HUES64 (cell line): ENCODE results near the gene TFAM. TPM values are rescaled to one million over a fixed set of nuclear protein-coding genes. Genes with fewer than 3 reads are reported as not detected.

Experiments used
- H3K27ac ChIP-seq: 2 replicates; pipeline ENCODE4 v1.7.0; 2013; ENCODE audit warnings: low read depth, low read length, inconsistent platforms
- H3K27me3 ChIP-seq: 2 replicates; pipeline ENCODE4 v1.6.1; 2013; ENCODE audit warnings: mild to moderate bottlenecking, low read length; ENCODE audit not compliant: insufficient read depth
- H3K36me3 ChIP-seq: 2 replicates; pipeline ENCODE4 v1.6.1; 2013; ENCODE audit warnings: mild to moderate bottlenecking, low read length; ENCODE audit not compliant: insufficient read depth
- H3K4me1 ChIP-seq: 2 replicates; pipeline ENCODE4 v1.6.1; 2013; ENCODE audit warnings: mild to moderate bottlenecking, low read length, moderate library complexity; ENCODE audit not compliant: insufficient read depth
- H3K4me3 ChIP-seq: 2 replicates; pipeline ENCODE4 v1.5.1; 2013; ENCODE audit warnings: mild to moderate bottlenecking, low read length, moderate library complexity
- H3K9ac ChIP-seq: 2 replicates; pipeline ENCODE4 v1.6.1; 2013; ENCODE audit warnings: mild to moderate bottlenecking, low read depth, low read length
- H3K9me3 ChIP-seq: 2 replicates; pipeline ENCODE4 v1.6.1; 2013; ENCODE audit warnings: low read depth, low read length; ENCODE audit not compliant: insufficient read depth
- WGBS: fragments of 150-250, 120-280 bp; methylation state at CpG from one replicate; pipeline ENCODE4 v1.1.7; 2013; ENCODE audit warnings: missing lambda C conversion rate; 5-methylcytosine and 5-hydroxymethylcytosine counted together
- polyA plus RNA-seq, 2 experiments: library from polyadenylated mRNA; stranded (reverse); fragments of 50-300 nt; gene quantifications; one replicate each; pipeline ENCODE4 v1.2.3, GENCODE V29; 2013

Gene TFAM
- polyA plus RNA-seq (2013, experiment 1 of 2) = 60.9 TPM
- 61.0 TPM for polyA plus RNA-seq (2013, experiment 2 of 2)

DNA sequence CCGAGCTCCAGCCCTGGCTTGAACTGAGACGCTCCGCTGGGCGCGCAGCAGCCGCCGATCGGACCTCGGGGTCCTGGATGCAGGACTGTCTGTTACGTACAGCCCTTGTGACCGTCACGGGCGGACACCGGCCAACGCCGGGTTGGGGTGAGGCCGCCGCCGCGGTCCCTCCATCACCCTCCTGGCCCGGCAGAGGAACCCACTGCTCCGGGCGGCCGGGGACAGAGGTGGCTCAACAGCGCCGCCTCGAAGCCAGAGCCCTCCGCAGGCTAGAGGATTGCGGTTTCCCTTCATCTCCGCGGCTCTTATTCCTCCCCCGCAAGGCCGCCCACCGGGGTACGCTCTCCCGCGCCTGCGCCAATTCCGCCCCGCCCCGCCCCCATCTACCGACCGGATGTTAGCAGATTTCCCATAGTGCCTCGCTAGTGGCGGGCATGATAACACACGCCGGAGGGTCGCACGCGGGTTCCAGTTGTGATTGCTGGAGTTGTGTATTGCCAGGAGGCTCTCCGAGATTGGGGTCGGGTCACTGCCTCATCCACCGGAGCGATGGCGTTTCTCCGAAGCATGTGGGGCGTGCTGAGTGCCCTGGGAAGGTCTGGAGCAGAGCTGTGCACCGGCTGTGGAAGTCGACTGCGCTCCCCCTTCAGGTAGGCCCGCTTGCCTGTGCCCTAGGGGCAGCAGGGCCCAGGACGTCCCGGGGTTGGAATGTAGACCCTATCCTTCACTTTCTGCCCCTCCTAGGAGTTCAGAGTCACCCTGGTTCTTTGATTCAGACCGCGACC lies at the start of gene TFAM:
TSS of gene TFAM (plus strand) at position 412 of the 785 bp plus-strand sequence. CDS start at position 550, 138 bp downstream.
- Histone ChIP-seq H3K4me3 (peak within 1 kb of the TSS; percentile 98), H3K27me3 (no peaks in the 10 kb centered on the region), H3K9me3 (no peaks in the 10 kb centered on the region), H3K9ac (peak within 1 kb of the TSS; percentile 94), H3K4me1 (peaks cover 11% of the 10 kb centered on the region; the same call in 1 of the 2 replicates), H3K27ac (peak within 1 kb of the TSS; percentile 95), H3K36me3 (peaks cover 39% of the 10 kb centered on the region)
- under 1% methylated on average over 65 of the region's 65 CpGs for WGBS

DNA sequence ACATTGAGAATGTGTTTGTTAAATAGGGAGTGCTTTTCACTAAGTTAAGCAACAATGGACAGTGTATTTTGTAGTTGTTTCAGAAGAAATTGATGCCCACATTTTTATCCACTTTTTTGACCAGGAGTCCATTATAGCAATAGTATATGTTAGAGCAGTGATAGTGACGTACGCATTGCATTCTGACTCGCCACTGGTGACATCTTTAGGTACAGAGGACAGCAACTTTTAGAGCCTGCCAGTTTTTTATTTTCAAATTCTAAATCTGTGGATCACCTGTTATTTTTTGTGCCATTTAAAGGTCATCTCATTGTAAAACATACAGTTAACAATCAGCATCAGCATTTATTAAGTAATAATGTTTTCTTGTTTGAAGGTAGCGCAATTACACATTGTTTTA lies 49.0 kb upstream of the TFAM start:
- Histone ChIP-seq H3K27ac (no peak overlapping the region), H3K36me3 (no peaks in the 10 kb centered on the region), H3K4me1 (peaks cover 10% of the 10 kb centered on the region), H3K9me3 (no peaks in the 10 kb centered on the region), H3K9ac (no peak overlapping the region), H3K4me3 (peak overlapping the region; percentile 88), H3K27me3 (no peaks in the 10 kb centered on the region)
- 91% methylated on average over 3 of the region's 4 CpGs for WGBS

DNA sequence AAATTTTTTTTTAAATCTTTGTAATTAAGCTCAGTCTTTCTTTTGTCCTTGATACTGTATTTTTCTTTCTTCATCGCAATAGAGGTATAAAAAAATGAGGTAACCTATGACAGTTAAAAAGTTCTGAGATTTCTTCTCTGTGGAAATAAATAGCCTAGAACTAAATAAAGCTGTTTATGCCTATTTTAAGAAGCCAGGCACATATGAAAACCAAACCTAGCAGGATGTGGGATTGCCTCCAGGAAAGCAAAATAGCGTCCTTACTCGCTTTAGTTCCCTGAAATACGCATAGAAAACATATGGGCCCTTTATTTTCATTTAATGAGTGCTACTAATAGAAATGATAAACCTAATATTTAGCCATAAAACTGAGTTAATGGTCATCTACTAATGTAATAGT lies 43.8 kb upstream of the TFAM start:
- 88% methylated on average over 3 of the region's 4 CpGs for WGBS
- Histone ChIP-seq H3K9ac (no peak overlapping the region), H3K27me3 (no peaks in the 10 kb centered on the region), H3K4me1 (no peaks in the 10 kb centered on the region), H3K4me3 (no peak overlapping the region), H3K27ac (no peak overlapping the region), H3K36me3 (no peaks in the 10 kb centered on the region), H3K9me3 (no peaks in the 10 kb centered on the region)

DNA sequence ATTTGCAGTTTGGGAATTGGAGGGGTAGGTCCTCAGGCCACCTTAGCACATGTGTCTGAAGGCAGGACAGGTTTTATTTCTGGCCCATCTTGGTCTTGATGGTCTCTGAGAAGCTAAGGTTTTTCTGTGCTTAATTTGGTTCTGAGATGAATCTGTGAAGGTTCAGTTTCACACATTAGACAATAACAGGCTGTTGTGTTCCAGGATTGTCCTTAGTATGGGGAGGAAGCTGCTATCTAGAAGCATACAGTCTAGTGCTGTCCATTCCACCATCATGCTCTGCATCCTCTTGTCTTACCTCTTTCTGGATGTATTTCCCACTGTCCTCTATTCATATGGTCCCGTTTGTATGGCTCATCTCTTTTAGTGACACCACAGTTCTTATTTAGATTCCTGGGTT lies 43.3 kb upstream of the TFAM start:
- Histone ChIP-seq H3K9ac (no peak overlapping the region), H3K4me1 (no peaks in the 10 kb centered on the region), H3K36me3 (no peaks in the 10 kb centered on the region), H3K27me3 (no peaks in the 10 kb centered on the region), H3K9me3 (no peaks in the 10 kb centered on the region), H3K27ac (no peak overlapping the region), H3K4me3 (no peak overlapping the region)
- 94% methylated on average over 1 of the region's 1 CpG for WGBS

DNA sequence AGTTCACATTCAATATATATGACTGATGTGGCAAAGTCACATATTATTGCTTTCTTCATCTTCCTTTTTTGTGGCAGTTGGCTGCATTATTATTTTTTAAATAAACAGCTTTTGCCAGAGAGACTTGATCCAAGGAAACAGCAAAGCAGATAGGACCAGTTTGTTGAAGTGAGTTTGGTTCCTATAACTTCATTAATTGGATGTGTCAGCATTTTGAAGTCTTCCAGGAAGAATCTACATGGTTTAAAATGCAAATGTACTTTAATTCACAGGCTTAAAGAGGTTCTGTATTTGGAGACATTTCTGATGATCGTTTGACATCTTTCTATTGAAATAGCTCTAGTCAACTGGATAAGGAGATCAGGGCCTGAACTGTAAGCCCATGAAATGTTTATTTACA lies 37.2 kb upstream of the TFAM start:
- Histone ChIP-seq H3K27me3 (no peaks in the 10 kb centered on the region), H3K9ac (no peak overlapping the region), H3K36me3 (no peaks in the 10 kb centered on the region; the same call in 1 of the 2 replicates), H3K27ac (no peak overlapping the region; the same call in 1 of the 2 replicates), H3K4me3 (no peak overlapping the region), H3K4me1 (peaks cover 23% of the 10 kb centered on the region), H3K9me3 (no peaks in the 10 kb centered on the region)
- WGBS = 44% methylated on average over 1 of the region's 1 CpG

DNA sequence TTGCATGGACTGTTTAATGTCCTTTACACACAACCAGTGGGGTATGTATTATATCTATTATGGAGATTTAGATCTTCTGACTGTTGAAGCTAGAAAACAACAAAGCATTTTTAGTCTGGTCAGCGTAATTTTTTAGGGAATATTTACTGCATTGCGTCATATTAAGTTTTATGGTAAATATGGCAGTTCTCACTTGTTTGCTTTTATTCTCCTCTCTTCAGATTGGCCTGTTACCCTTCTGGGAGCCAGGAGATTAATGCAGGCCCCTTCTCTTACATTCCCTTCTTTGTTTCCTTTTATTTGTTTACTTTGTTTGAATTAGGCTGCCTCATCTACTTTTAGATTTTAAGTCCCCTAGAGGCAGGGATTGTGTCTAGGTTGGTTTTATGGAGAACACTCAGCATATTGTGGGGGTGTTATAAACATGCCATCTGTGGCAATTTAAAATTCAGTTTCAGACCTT lies 36.6 kb upstream of the TFAM start:
- H3K27me3 ChIP-seq = no peaks in the 10 kb centered on the region
- WGBS = 100% methylated on average over 2 of the region's 2 CpGs
- H3K36me3 ChIP-seq = no peaks in the 10 kb centered on the region; the same call in 1 of the 2 replicates
- no peaks in the 10 kb centered on the region for H3K9me3 ChIP-seq
- peak overlapping the region; percentile 48; the same call in 1 of the 2 replicates for H3K27ac ChIP-seq
- no peak overlapping the region for H3K9ac ChIP-seq
- peaks cover 23% of the 10 kb centered on the region for H3K4me1 ChIP-seq
- no peak overlapping the region for H3K4me3 ChIP-seq

DNA sequence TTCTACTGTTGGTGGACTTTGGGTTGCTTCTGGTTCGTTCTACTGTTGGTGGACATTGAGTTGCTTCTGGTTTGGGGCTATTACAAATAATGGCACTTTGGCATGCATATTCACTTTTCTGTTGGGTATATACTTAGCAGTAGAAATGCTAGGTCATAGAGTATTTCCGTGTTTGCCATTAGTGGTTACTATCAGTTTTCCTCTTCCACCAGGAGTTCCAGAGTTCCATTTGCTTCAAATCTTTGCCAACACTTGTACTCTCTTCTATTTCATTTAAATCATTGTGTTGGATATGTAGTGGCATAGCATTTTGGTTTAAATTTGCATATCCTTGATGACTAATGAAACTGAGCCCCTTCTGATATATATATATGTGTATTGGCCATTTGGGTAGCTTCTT lies 35.2 kb upstream of the TFAM start:
- 98% methylated on average over 2 of the region's 2 CpGs for WGBS
- H3K4me1 ChIP-seq = peaks cover 23% of the 10 kb centered on the region
- H3K27ac ChIP-seq = no peak overlapping the region
- no peaks in the 10 kb centered on the region for H3K27me3 ChIP-seq
- no peak overlapping the region for H3K4me3 ChIP-seq
- no peaks in the 10 kb centered on the region for H3K9me3 ChIP-seq
- H3K36me3 ChIP-seq = no peaks in the 10 kb centered on the region; the same call in 1 of the 2 replicates
- H3K9ac ChIP-seq = no peak overlapping the region

DNA sequence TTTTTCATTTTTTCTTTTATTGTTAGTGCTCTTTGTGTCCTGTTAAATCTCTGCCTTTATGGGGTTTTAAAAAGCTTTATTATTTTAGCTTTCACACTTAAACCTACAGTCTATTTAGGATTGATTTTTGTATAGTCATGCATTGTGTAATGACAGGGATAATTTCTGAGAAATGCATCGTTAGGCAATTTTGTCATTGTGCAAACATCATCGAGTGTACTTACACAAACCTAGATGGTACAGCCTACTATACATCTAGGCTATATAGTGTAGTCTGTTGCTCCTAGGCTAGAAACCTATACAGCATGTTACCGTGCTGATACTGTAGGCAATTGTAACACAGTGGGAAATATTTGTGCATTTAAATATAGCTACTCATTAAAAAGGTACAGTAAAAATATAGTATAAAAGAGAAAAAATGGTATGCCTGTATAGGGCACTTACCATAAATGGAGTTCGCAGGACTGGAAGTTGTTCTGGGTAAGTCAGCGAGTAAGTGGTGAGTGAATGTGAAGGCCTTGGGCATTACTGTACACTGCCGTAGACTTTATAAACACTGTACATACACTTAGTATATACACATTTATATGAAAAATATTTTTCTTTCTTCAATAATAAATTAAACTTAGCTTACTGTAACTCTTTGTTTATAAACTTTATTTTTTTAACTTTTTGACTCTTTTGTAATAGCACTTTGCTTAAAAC lies 34.4 kb upstream of the TFAM start:
- 95% methylated on average over 4 of the region's 6 CpGs for WGBS

GRCh38 chr10:58351616-58352578 lies 33.3 kb upstream of the TFAM start:
- no peaks in the 10 kb centered on the region for H3K9me3 ChIP-seq
- peaks cover 23% of the 10 kb centered on the region for H3K4me1 ChIP-seq
- no peaks in the 10 kb centered on the region for H3K27me3 ChIP-seq
- H3K9ac ChIP-seq = no peak overlapping the region
- no peaks in the 10 kb centered on the region; the same call in 1 of the 2 replicates for H3K36me3 ChIP-seq
- 98% methylated on average over 4 of the region's 7 CpGs for whole genome bisulfite sequencing
- H3K27ac ChIP-seq = no peak overlapping the region
- H3K4me3 ChIP-seq = no peak overlapping the region

More for the DNA sequence above, 34.4 kb upstream of the TFAM start:
- Histone ChIP-seq H3K9me3 (no peaks in the 10 kb centered on the region), H3K4me1 (peaks cover 23% of the 10 kb centered on the region), H3K9ac (no peak overlapping the region), H3K27me3 (no peaks in the 10 kb centered on the region), H3K4me3 (no peak overlapping the region), H3K27ac (no peak overlapping the region), H3K36me3 (no peaks in the 10 kb centered on the region; the same call in 1 of the 2 replicates)

DNA sequence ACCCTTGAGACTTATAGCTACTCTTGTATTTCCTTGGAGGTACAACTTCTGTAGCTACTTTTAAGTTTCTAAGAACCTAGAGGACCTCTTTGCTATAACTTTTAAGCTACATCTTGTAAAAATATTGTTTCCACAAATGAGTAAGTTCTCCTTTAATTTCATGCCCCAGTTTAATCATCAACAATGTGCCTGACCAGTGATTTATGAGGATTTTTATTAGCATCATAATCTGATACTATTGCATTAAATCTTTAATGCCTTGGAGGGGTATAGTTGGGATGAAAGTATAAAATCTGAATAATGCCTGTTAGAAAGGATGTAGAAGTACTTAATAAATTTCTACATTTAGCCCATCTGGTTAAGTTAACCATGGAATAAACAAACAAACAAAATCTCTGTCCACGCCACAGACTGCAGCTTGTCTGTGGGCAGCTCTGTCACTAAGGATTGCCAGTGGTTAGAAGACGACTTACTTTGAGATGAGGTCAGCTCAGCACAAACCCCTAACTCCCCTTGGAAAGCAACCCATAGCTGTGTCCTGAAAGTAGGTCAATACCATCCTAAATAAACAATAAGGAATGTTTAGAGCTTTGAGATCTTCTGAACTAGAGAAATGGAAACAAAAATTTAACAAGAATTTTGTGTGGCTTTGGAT lies 32.1 kb upstream of the TFAM start:
- WGBS = 96% methylated on average over 2 of the region's 2 CpGs
- Histone ChIP-seq H3K27me3 (no peaks in the 10 kb centered on the region), H3K36me3 (no peaks in the 10 kb centered on the region; the same call in 1 of the 2 replicates), H3K4me1 (peaks cover 20% of the 10 kb centered on the region), H3K9me3 (no peaks in the 10 kb centered on the region), H3K9ac (no peak overlapping the region), H3K27ac (no peak overlapping the region), H3K4me3 (no peak overlapping the region)
